NCI-H2029 (cell line): ENCODE data around the gene TRIM24.
"Not testable (repeated sequence)": the region's sequence is repeated elsewhere in the genome, so short reads cannot be mapped to it uniquely, and the experiment has no call there.

ENCODE experiments used
- DNase-seq: peaks from one replicate; lab custom pipeline; 2025; lab: John Stamatoyannopoulos, UW

The TRIM24 gene

GRCh38 chr7:138460649-138461607 lies 869 bp downstream of the TRIM24 start:
- peak; percentile 58 for DNase-seq

- DNase-seq = not testable (repeated sequence)
Measured at GRCh38 chr7:138463291-138463618, 3.2 kb downstream of the TRIM24 start.

GRCh38 chr7:138465046-138465445 lies 5.0 kb downstream of the TRIM24 start:
- no peak for DNase-seq

- DNase-seq = not testable (repeated sequence)
Measured at GRCh38 chr7:138466069-138466756, 6.2 kb downstream of the TRIM24 start.

GRCh38 chr7:138468244-138469123 lies 8.4 kb downstream of the TRIM24 start:
- peak; percentile 40 for DNase-seq

- DNase-seq = no peak
Measured at GRCh38 chr7:138470391-138471157, 10.5 kb downstream of the TRIM24 start.

- DNase-seq = no peak
Measured at GRCh38 chr7:138472292-138473079, 12.4 kb downstream of the TRIM24 start.

GRCh38 chr7:138475377-138475776 lies 15.3 kb downstream of the TRIM24 start:
- DNase-seq = no peak

GRCh38 chr7:138477081-138477578 lies 17.1 kb downstream of the TRIM24 start:
- DNase-seq = no peak

- DNase-seq = no peak
Measured at GRCh38 chr7:138477581-138477980, 17.5 kb downstream of the TRIM24 start.

GRCh38 chr7:138478499-138478908 lies 18.4 kb downstream of the TRIM24 start:
- peak; percentile 80 for DNase-seq

GRCh38 chr7:138480527-138480926 lies 20.5 kb downstream of the TRIM24 start:
- no peak for DNase-seq

GRCh38 chr7:138481447-138482380 lies 21.7 kb downstream of the TRIM24 start:
- peak; percentile 14 for DNase-seq

GRCh38 chr7:138483531-138483930 lies 23.5 kb downstream of the TRIM24 start:
- DNase-seq = no peak

GRCh38 chr7:138485508-138485907 lies 25.4 kb downstream of the TRIM24 start:
- DNase-seq = not testable (repeated sequence)

GRCh38 chr7:138489139-138489538 lies 29.1 kb downstream of the TRIM24 start:
- DNase-seq = not testable (repeated sequence)

- DNase-seq = peak; percentile 15
Measured at GRCh38 chr7:138491612-138492386, 31.7 kb downstream of the TRIM24 start.

- no peak for DNase-seq
Measured at GRCh38 chr7:138492423-138492822, 32.4 kb downstream of the TRIM24 start.
